ENCODE data around the gene HLA-DQA2.

HLA-DQA2 gene

GRCh38 chr6:32759669-32760068 is 18.5 kb downstream of the HLA-DQA2 start:
- ChIA-PET POLR2A (no interaction called here), CTCF (interaction anchor here (0.6 kb wide), 2 partner anchors 433 to 709 kb away, joined by 3 to 4 read pairs; no protein-coding TSS in a partner anchor)
- no peaks in the 10 kb centered on the region for H3K9me3 ChIP-seq (ENCODE audit: control insufficient read depth, insufficient read depth, low read depth, low read length)
- no peak for TF ChIP-seq SCRT2 (tag by site-specific recombination; IDR thresholded peaks at IDR 0.05)
- TF ChIP-seq ZNF23 (tag by site-specific recombination; IDR thresholded peaks at IDR 0.05; ENCODE audit: borderline replicate concordance) = no peak
- TF ChIP-seq MEIS1 (CRISPR knock-in tag; IDR thresholded peaks at IDR 0.05; ENCODE audit: borderline replicate concordance) = no peak
- TF ChIP-seq BCL11A (tag by site-specific recombination; IDR thresholded peaks at IDR 0.05; ENCODE audit: low read depth) = no peak
- no peak for TF ChIP-seq ZNF449 (tag by site-specific recombination; IDR thresholded peaks at IDR 0.05)
- TF ChIP-seq PBX3 (CRISPR knock-in tag; IDR thresholded peaks at IDR 0.05) = no peak
- TF ChIP-seq ZBTB7A (tag by site-specific recombination; IDR thresholded peaks at IDR 0.05; ENCODE audit: low read depth) = no peak
- TF ChIP-seq ZBTB48 (tag by site-specific recombination; IDR thresholded peaks at IDR 0.05) = no peak
- TF ChIP-seq GLI4 (tag by site-specific recombination; IDR thresholded peaks at IDR 0.05) = no peak
- TF ChIP-seq ZNF10 (tag by site-specific recombination; IDR thresholded peaks at IDR 0.05) = no peak
- TF ChIP-seq EGR2 (tag by site-specific recombination; IDR thresholded peaks at IDR 0.05; ENCODE audit: low read depth) = no peak
- H3K27ac ChIP-seq (ENCODE audit: extremely low read depth, low read depth, low read length) = no peak overlapping the region
- no peaks in the 10 kb centered on the region for H3K4me1 ChIP-seq (ENCODE audit: control insufficient read depth, insufficient read depth, low read length)
- no peaks in the 10 kb centered on the region for H3K36me3 ChIP-seq (ENCODE audit: control insufficient read depth in 2 of 2, insufficient read depth in 1 of 2, low read length in 2 of 2)
- no peak overlapping the region for H3K4me3 ChIP-seq (ENCODE audit: low read depth, low read length)

GRCh38 chr6:32761072-32761471 is 19.9 kb downstream of the HLA-DQA2 start:
- Histone ChIP-seq H3K36me3 (ENCODE audit: control insufficient read depth in 2 of 2, insufficient read depth in 1 of 2, low read length in 2 of 2) (no peaks in the 10 kb centered on the region), H3K27ac (ENCODE audit: extremely low read depth, low read depth, low read length) (no peak overlapping the region), H3K4me3 (ENCODE audit: low read depth, low read length) (no peak overlapping the region), H3K4me1 (ENCODE audit: control insufficient read depth, insufficient read depth, low read length) (no peaks in the 10 kb centered on the region), H3K9me3 (ENCODE audit: control insufficient read depth, insufficient read depth, low read depth, low read length) (no peaks in the 10 kb centered on the region)
- ChIA-PET CTCF (interaction anchor here (1.0 kb wide), 1 partner anchor 25 kb away, joined by 3 read pairs; no protein-coding TSS in a partner anchor), POLR2A (no interaction called here)
- no peak for TF ChIP-seq ZNF629 (tag by site-specific recombination; IDR thresholded peaks at IDR 0.05)
- TF ChIP-seq ZBTB8A (tag by site-specific recombination; IDR thresholded peaks at IDR 0.05) = no peak
- TF ChIP-seq ZNF138 (tag by site-specific recombination; IDR thresholded peaks at IDR 0.05; ENCODE audit: borderline replicate concordance) = no peak
- no peak for TF ChIP-seq ZNF426 (tag by site-specific recombination; IDR thresholded peaks at IDR 0.05)
- no peak for TF ChIP-seq HOXC10 (CRISPR knock-in tag; IDR thresholded peaks at IDR 0.05)
- no peak for TF ChIP-seq ZNF707 (tag by site-specific recombination; IDR thresholded peaks at IDR 0.05)
- no peak for TF ChIP-seq ZNF837 (tag by site-specific recombination; IDR thresholded peaks at IDR 0.05)
- no peak for TF ChIP-seq ZNF274 (IDR thresholded peaks at IDR 0.05; ENCODE audit: low read length)
- TF ChIP-seq ZNF274 (tag by site-specific recombination; IDR thresholded peaks at IDR 0.05; ENCODE audit: borderline replicate concordance) = no peak
- no peak for TF ChIP-seq ZNF621 (tag by site-specific recombination; IDR thresholded peaks at IDR 0.05)
- TF ChIP-seq HOXA7 (CRISPR knock-in tag; IDR thresholded peaks at IDR 0.05; ENCODE audit: borderline replicate concordance) = no peak
- no peak for TF ChIP-seq ZNF214 (tag by site-specific recombination; IDR thresholded peaks at IDR 0.05; ENCODE audit: borderline replicate concordance)
- no peak for TF ChIP-seq ZNF768 (tag by site-specific recombination; IDR thresholded peaks at IDR 0.05)
- no peak for TF ChIP-seq ZNF776 (tag by site-specific recombination; IDR thresholded peaks at IDR 0.05; ENCODE audit: borderline replicate concordance)
- no peak for TF ChIP-seq ZNF324 (tag by site-specific recombination; IDR thresholded peaks at IDR 0.05)
- no peak for TF ChIP-seq SCRT2 (tag by site-specific recombination; IDR thresholded peaks at IDR 0.05)
- no peak for TF ChIP-seq ZNF121 (tag by site-specific recombination; IDR thresholded peaks at IDR 0.05)
- TF ChIP-seq GFI1B (tag by site-specific recombination; IDR thresholded peaks at IDR 0.05) = no peak
- TF ChIP-seq KLF16 (tag by site-specific recombination; IDR thresholded peaks at IDR 0.05) = no peak
- TF ChIP-seq ZNF626 (tag by site-specific recombination; IDR thresholded peaks at IDR 0.05) = no peak
- no peak for TF ChIP-seq ZNF366 (tag by site-specific recombination; conservative IDR thresholded peaks at IDR 0.05)

All from HEK293 (cell line).